Skeletal muscle cell (primary cell): ENCODE measurements around the gene YAP1.
"Not testable (repeated sequence)": the region's sequence is repeated elsewhere in the genome, so short reads cannot be mapped to it uniquely, and the experiment has no call there.

Experiments used
- DNase-seq: peaks from one replicate; pipeline ENCODE4 v3.0.0-alpha.2; 2010; ENCODE audit warnings: low read depth
- H3K4me3 ChIP-seq: 2 replicates; pipeline ENCODE4 v1.5.1; 2011; ENCODE audit warnings: low read depth, mild to moderate bottlenecking, control low read depth, low read length, moderate library complexity

The YAP1 gene

DNA sequence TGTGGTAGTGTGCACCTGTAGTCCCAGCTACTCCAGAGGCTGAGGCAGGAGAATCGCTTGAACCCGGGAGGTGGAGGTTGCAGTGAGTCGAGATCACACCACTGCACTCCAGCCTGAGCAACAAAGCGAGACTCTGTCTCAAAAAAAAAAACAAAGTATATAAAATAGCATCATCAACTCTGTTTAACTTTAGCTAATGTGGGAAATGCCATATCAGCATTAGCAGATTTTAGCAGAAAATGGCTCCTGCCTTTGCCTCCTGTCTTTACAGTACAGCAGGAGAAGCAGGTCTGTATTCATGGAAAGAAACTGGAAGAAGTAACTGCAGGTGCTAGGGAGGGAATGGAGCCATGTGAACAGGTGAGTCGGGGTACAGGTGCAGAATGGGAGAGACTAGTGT lies 154.5 kb downstream of the YAP1 start:
- H3K4me3 ChIP-seq, DNase-seq: not testable (repeated sequence)

- no peak for DNase-seq
- H3K4me3 ChIP-seq = no peak overlapping the region
Measured at GRCh38 chr11:102266099-102266498, 155.9 kb downstream of the YAP1 start.

- DNase-seq = no peak
- no peak overlapping the region for H3K4me3 ChIP-seq
Measured at GRCh38 chr11:102267609-102268008, 157.4 kb downstream of the YAP1 start.

- peak overlapping the region; percentile 37 for H3K4me3 ChIP-seq
- DNase-seq = no peak
Measured at GRCh38 chr11:102268083-102268984, 158.1 kb downstream of the YAP1 start.

GRCh38 chr11:102268985-102269470 lies 158.8 kb downstream of the YAP1 start:
- peak overlapping the region; percentile 37 for H3K4me3 ChIP-seq
- DNase-seq = no peak

- no peak overlapping the region for H3K4me3 ChIP-seq
- no peak for DNase-seq
Measured at GRCh38 chr11:102269927-102270326, 159.7 kb downstream of the YAP1 start.

DNA sequence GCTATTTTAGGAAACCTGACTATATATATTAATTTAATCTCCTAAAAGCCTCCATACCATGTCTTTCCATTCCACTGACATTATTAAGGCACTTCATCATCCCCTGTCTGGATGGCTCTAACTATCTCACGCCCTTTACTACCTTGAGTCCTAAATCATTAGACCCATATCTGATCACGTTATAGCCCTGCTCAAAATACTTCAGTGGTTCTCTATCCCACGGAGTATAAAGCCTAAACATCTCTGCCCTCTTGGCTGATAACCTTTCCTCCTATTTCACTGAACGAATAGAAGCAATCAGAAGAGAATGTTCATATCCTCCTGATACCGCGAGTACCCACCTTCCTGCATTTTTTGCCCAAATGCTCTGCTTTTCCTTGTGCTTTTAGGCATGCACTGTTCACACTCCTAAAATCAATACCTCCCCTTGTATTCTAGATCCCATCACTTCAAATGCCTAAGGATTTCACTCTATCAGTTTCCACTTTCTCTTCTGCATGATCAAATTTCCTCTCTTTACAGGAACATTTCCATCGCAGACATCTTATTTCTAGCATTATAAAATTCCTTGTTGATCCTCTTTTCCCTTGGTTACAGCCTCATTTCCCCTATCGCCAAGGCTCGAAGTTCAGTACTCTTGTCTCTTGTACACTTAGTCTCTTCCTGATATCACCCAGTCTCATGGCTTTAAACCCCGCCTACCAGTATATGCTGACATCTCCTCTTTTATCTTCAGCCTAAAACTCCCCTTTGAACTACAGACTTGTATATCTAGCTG lies 162.0 kb downstream of the YAP1 start:
- DNase-seq = no peak
- H3K4me3 ChIP-seq = no peak overlapping the region

GRCh38 chr11:102274628-102275027 lies 164.4 kb downstream of the YAP1 start:
- no peak for DNase-seq
- H3K4me3 ChIP-seq = no peak overlapping the region

- no peak overlapping the region for H3K4me3 ChIP-seq
- no peak for DNase-seq
Measured at GRCh38 chr11:102276362-102276761, 166.1 kb downstream of the YAP1 start.

DNA sequence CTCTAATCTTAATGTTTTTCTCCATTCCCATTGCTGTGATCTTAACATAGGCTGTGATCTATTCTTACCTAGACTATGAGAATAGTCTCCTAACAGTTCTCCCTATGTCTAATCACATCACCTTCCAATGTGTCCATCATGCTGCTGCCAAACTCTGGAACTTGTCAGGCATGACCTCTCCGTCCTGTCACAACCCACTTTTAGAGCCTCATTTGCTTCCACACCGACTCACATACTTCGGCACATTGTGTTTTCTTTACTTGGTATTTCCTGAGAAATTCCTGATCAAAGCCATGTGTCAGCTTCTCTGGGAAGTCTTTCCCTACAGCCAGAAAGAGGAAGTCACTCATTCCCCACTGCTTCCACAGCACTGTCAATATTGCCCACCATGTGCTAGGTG lies 166.5 kb downstream of the YAP1 start:
- H3K4me3 ChIP-seq = no peak overlapping the region
- DNase-seq = no peak

DNA sequence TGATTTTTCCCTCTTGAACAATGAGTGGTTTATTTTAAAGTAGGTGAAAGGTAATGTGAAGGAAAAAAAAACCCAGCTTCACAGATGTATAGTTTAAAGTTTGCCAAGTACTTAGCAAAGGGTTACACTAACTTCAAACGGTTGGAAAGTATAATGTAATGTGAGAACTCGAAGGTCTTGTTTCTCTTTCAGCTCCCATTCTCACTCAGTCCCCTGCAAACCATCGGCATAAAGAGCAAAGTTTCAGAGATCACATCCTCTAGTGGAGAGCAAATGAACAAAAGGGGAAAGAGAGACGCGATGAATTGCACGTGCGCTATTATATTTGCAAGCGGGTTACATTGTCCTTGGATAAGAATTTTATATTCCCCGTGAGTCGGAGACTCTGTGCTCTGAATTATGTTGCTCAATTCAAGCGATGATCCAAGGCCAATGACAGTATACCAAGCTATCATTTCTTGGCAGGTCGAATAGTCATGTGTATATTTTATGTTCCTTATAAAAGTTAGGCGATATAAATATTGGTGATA lies 169.5 kb downstream of the YAP1 start:
- peak; percentile 70 for DNase-seq
- H3K4me3 ChIP-seq = peak overlapping the region; percentile 15

- H3K4me3 ChIP-seq = no peak overlapping the region
Measured at GRCh38 chr11:102280245-102280833, 170.1 kb downstream of the YAP1 start.

More at GRCh38 chr11:102280245-102280833, 170.1 kb downstream of the YAP1 start:
- DNase-seq = no peak
